ENCODE data around the gene MRLN. TPM values are rescaled to one million over a fixed set of nuclear protein-coding genes. Genes with fewer than 3 reads are reported as not detected.

MRLN gene
- polyA plus RNA-seq, 4 donors, result 0.26 to 0.58 TPM; not detected in 2

DNA sequence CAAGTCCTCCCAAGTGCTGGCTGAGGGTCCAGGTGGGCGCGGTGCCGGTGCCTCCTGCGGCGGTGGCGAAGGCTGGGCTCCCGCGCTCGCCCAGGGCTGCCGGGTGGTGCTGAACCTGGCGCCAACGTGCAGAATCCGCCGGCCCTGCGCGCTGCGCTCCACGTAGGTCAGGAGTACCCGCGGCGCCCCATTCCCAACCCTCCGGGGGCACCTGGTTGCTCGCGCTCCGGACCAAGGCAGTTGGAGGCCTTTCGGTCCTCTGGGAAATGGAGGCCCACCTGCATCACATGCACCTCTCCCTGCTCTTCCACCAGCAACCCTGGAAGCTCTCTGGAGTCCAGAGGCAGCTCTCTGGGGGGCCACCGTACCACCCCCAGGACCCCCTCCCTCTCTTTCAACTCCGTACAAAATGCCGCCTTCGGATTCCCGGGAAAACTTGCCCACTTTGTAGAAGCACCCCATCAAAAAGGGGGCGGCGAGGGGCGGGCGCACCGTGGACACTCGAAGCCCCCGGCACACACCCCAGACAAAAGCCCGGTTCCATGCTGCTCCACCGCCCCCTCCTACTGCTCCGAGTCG lies 44.4 kb downstream of the MRLN start:
- peak in 1 of 4 donors; percentile 14 for DNase-seq (ENCODE audit: low read depth in 4 of 4, low spot score in 3 of 4)

DNA sequence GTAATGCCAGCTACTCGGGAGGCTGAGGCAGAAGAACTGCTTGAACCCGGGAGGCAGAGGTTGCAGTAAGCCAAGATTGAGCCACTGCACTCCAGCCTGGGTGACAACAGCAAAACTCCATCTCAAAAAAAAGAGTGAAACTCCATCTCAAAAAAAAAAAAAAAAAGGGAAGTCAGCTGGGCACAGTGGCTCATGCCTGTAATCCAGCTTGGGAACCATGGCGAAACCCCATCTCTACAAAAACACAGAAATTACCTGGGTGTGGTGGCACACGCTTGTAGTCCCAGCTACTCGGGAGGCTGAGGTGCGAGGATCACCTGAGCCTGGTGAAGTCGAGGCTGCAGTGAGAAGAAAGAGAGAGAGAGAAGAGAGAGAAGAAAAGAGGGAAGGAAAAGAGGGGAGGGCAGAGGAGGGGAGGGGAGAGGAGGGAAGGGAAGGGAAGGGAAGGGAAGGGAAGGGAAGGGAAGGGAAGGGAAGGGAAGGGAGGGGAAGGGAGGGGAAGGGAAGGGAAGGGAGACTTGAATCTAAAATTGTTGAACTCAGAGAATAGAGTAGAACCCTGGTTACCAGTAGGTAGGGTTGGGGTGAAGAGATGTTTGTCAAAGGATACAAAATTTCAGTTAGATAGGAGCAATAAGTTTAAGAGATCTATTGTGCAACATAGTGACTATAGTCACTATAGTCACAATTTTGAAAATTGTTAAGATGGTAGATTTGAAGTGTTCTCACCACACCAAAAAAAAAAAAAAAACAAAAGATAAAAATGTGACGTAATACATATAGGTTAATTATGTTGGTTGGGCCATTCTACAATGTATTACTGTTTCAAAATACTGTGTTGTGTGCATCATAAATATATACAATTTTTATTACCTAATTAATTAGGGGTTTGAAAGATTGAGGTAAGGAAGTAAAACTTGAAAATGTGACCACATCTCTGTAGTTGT lies 46.1 kb downstream of the MRLN start:
- no peak for DNase-seq (ENCODE audit: low read depth in 4 of 4, low spot score in 3 of 4)

DNA sequence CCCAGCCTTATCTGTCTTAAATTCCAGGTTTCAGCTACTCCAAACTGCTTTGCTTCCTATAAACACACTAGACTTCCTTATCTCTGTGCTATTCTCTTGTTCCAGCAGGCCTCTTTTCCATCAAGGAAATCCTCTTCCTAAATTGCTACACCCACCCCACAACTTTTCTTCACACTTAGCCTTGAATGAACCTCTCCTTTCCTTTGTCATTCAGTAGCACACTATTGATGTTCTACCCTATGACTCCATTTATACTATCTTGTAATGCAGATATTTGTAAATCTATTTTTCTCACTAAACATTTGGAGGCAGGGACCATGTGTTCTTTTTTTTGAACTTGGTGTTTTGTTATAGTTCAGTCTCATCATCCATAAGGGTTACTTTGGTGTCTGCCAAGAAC lies 47.3 kb downstream of the MRLN start:
- no peak for DNase-seq (ENCODE audit: low read depth in 4 of 4, low spot score in 3 of 4)

DNA sequence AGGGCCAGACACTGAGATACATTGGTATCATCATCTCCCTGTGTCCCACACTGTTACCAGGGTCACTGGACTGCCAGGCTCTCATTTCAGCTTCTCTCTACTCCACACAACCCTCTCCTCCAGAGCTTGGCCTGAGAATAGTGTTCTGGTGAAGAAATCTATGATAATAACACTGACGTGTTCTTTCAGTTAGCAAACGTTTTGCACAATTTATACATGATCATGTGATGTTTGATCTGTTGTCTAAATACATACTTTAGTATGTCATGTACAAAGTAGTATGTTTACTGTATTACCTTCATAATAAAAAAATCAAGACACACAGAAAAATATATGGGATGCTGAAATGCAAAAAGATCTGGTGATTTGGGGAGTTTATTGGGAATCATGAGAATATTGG lies 48.6 kb downstream of the MRLN start:
- no peak for DNase-seq (ENCODE audit: low read depth in 4 of 4, low spot score in 3 of 4)

DNA sequence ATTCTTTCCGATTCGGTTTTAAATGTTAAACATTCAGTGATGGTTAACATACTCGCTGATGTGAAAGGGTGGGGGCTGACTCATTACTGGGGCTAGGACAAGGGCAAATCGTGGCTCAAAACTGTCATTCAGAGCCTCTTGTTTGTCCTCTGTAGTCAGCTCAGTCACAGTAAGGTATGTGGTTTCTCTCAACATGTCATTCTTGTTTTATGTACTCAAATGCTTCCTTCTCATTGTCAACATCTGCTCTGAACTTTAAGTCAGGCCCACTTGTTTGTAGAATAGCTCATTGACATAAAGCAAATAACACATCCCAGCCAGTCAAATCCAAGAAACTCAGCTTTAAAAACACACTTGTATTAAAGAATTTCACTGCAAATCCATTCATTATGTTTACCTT lies 50.9 kb downstream of the MRLN start:
- no peak for DNase-seq (ENCODE audit: low read depth in 4 of 4, low spot score in 3 of 4)

DNA sequence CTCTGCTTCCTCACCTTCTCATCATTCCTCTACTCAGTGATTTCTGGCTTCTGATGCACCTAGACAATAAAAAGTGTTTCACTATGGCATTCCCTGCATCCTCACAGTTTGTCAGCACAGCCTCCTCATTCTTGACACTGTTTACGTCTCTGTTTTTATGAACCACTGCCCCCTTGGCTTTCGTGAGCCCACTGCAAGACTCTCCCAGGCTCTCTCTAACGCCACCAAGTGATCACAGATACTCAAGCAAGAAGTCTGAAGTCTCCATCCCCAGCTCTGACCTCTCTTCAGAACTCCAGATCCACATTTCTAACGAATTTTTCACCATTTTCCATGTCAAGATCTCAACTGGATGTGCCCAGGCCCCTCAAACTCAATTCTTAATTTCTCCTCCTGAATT lies 52.5 kb downstream of the MRLN start:
- DNase-seq (ENCODE audit: low read depth in 4 of 4, low spot score in 3 of 4), result no peak

DNA sequence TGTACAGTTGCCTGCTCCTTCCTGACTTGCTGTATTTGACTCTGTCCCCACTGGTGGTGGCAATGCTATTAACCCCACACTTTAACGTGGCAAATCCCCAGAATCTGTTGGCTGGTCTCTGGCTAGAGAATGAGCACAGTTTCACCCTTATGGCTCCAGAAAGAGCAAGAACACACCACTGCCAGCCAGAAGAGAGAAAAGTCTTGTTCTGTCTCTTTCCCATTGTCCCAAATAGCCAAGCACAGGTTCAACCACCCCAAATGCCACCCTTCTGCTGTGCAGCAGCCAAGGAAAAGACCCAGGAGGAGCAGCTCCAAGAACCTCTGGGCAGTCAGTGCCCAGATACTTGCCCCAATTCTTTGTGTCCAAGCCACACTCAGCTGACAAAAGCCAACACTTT lies 54.9 kb downstream of the MRLN start:
- DNase-seq (ENCODE audit: low read depth in 4 of 4, low spot score in 3 of 4), result no peak

DNA sequence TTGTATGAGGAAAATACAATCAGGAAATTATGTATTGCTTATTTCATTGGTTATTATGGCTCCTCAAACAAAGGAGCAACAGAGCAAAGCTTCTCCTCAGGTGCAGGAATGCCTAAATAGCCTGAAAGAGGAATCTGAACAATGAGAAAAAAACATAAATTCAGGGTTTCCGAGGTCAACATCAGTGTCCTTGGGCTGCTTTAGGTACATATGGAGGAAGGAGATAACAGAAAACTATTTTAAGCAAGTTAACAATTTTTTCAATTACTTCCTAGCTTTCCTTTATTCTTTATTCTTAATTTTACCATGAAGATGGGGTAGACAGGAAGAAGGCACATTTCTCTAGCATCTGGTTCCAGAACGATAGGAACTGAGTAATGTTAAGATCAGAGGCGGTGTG lies 57.6 kb downstream of the MRLN start:
- DNase-seq (ENCODE audit: low read depth in 4 of 4, low spot score in 3 of 4), result no peak

DNA sequence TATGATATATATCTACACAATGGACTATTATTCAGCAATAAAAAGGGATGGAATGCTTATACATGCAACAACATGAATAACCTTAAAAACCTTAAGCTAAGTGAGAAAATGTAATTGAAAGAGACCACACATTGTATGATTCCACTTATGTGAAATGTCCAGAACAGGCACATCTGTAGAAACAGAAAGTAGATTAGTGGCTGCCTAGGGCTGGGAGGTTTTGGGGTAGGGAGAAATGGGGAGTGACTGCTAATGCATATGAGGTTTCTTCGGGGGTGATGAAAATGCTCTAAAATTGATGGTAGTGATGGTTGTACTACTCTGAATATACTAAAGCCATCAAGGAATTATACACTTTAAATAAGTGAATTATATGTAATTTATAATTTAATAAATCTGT lies 58.3 kb downstream of the MRLN start:
- DNase-seq (ENCODE audit: low read depth in 4 of 4, low spot score in 3 of 4), result no peak

DNA sequence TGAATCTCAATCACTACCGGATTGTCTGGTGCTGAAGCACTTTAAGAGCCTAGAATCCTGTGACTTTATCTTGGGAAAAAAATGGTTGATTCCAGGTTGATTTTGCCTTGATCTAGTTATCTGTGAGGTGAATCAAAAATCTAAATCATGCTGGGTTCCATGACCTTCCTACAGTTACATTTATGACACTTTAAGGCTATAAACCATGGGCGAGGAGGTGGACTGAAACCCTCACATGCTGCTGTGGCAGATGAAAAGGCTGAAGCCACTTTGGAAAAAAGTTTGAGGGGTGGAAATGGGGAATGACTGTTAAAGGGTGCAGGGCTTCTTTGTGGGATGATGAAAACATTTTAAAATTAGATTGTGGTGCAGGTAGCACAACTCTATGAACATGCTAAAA lies 61.1 kb downstream of the MRLN start:
- DNase-seq (ENCODE audit: low read depth in 4 of 4, low spot score in 3 of 4), result no peak

DNA sequence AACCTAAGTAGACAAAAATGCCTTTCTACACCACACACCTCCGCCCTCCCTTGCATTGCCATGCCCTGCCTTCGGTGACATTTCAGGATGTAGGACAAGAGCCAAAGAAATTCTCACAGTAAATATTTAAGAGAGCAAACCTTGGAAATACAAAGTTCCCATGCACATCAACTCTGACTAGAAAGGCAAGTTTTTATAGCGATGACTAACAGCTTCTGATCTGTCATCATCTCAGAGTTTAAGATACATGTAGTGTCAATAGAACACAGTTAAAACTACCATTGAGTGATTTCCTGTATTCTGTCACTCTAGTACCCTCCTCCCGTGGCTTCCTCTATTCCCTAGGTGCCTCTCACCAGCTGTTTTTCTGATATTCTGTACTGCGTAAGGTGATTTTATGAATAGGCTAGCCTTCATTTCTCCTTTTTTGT lies 64.3 kb downstream of the MRLN start:
- DNase-seq (ENCODE audit: low read depth in 4 of 4, low spot score in 3 of 4), result no peak

DNA sequence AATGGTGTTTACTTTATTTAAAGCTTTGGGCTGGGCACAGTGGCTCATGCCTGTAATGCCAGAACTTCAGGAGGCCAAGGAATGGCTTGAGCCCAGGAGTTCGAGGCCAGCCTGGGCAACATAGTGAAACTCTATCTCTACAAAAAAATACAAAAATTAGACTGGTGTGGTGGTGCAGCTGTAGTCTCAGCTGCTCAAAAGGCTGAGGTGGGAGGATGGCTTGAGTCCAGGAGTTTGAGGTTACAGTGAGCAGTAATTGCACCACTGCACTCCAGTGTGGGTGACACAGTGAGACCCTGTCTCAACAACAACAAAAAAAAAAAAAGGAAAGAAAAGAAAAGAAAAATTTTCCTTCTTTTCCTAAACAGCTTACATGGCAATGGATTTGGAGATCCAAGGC lies 65.6 kb downstream of the MRLN start:
- DNase-seq (ENCODE audit: low read depth in 4 of 4, low spot score in 3 of 4), result no peak

Other genes with a start within 250 kb of the MRLN start
- 10 to 100 TPM in 3 of 4 donors, 1 to 10 TPM in 1; 9.1 to 41.1 (median 33.7) TPM for gene SLC16A9, start 43.6 kb downstream of the MRLN start, polyA plus RNA-seq (ENCODE audit: insufficient read length in 4 of 4)
- gene CCDC6, start 153.1 kb upstream of the MRLN start, polyA plus RNA-seq (ENCODE audit: insufficient read length in 4 of 4), result 10 to 100 TPM; 27.2 to 46.3 (median 43.3) TPM

Measured in left renal pelvis (tissue), 4 donors.